GM06990 (cell line): ENCODE measurements around the gene LTN1.

ENCODE experiments used
- DNase-seq: peaks from one replicate; pipeline ENCODE4 v3.0.0-alpha.2; 2011; ENCODE audit not compliant: insufficient read length; ENCODE audit errors: extremely low read depth
- H3K27me3 ChIP-seq: replicated peaks from 2 replicates; pipeline ENCODE4 v1.6.0; 2011; ENCODE audit warnings: low read length; ENCODE audit not compliant: control insufficient read depth, insufficient read depth
- H3K36me3 ChIP-seq: 2 replicates; pipeline ENCODE4 v1.5.1; 2011; ENCODE audit warnings: low read length; ENCODE audit not compliant: control insufficient read depth, insufficient read depth
- H3K4me3 ChIP-seq: replicated peaks from 2 replicates; pipeline ENCODE4 v1.5.1; 2011; ENCODE audit warnings: low read depth, mild to moderate bottlenecking, control low read depth, low read length
- CTCF ChIP-seq: IDR thresholded peaks from 2 replicates; pipeline ENCODE4 v1.5.1; 2011; ENCODE audit warnings: low read length, control low read depth, mild to moderate bottlenecking, inconsistent platforms; ENCODE audit not compliant: insufficient read depth, poor library complexity, severe bottlenecking

The LTN1 gene

DNA sequence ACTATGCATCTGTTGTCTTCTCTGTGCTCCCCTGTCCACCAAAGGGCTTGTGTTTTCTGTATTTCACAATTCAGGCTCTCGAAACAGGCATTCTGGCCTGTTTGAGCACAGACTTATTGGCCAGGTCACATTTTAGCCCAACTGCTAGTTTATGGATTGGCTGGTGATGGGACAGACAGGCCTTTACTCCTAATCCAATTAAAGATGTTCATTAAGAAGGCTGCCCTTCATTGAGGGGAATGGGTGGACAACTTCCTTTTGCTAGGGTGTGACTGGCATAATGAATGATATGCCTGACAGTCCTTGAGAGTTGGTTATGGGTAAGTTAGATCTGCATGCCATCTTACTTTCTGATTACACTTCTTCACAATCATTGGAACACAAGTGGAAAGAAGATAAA lies 86.4 kb downstream of the LTN1 start:
- Histone ChIP-seq H3K27me3 (no peaks in the 10 kb centered on the region), H3K4me3 (no peak overlapping the region), H3K36me3 (no peaks in the 10 kb centered on the region)
- no peak for DNase-seq
- no peak for TF ChIP-seq CTCF

GRCh38 chr21:28904961-28905435 lies 87.7 kb downstream of the LTN1 start:
- no peak for TF ChIP-seq CTCF
- H3K36me3 ChIP-seq, result no peaks in the 10 kb centered on the region
- DNase-seq, result no peak
- H3K27me3 ChIP-seq, result no peaks in the 10 kb centered on the region
- H3K4me3 ChIP-seq, result no peak overlapping the region

GRCh38 chr21:28903448-28903847 lies 89.2 kb downstream of the LTN1 start:
- Histone ChIP-seq H3K4me3 (no peak overlapping the region), H3K27me3 (no peaks in the 10 kb centered on the region), H3K36me3 (no peaks in the 10 kb centered on the region)
- no peak for DNase-seq
- TF ChIP-seq CTCF, result no peak

GRCh38 chr21:28900481-28900880 lies 92.2 kb downstream of the LTN1 start:
- H3K27me3 ChIP-seq, result no peaks in the 10 kb centered on the region
- H3K4me3 ChIP-seq, result no peak overlapping the region
- no peaks in the 10 kb centered on the region for H3K36me3 ChIP-seq
- DNase-seq, result no peak
- TF ChIP-seq CTCF, result no peak

DNA sequence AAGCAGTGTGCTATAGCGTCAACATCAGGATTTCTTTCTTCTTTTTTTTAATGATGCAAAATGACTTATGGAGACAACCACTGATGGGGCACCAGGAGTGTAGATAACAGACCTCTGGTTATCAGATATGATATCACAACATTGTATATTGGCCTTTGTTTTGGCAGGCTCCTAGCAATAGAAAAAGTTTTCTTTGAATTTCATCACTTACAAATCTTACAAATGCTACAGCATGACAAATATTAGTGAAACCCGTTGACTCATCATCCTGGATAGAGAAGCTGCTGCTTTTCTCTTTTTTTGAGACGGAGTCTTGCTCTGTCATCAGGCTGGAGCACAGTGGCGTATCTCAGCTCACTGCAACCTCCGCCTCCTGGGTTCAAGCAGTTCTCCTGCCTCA lies 92.9 kb downstream of the LTN1 start:
- Histone ChIP-seq H3K36me3 (no peaks in the 10 kb centered on the region), H3K4me3 (no peak overlapping the region), H3K27me3 (no peaks in the 10 kb centered on the region)
- no peak for DNase-seq
- TF ChIP-seq CTCF, result no peak

- Histone ChIP-seq H3K4me3 (no peak overlapping the region), H3K27me3 (no peaks in the 10 kb centered on the region), H3K36me3 (no peaks in the 10 kb centered on the region)
- no peak for TF ChIP-seq CTCF
- DNase-seq, result no peak
These were observed 93.5 kb downstream of the LTN1 start for GRCh38 chr21:28899220-28899619.
